OCI-LY7 (cell line): ENCODE measurements around the gene KHSRP.

Source experiments
- CTCF ChIP-seq: fragments of 200-600 bp; sonication (generic); conservative IDR thresholded peaks from 2 replicates; pipeline ENCODE4 v1.5.1; 2014; ENCODE audit warnings: mild to moderate bottlenecking, antibody characterized with exemption, low read length, moderate library complexity, mixed read lengths
- EZH2phosphoT487 ChIP-seq: fragments of 200-600 bp; sonication (generic); IDR thresholded peaks from 2 replicates; pipeline ENCODE4 v1.6.1; 2018; ENCODE audit warnings: low read depth, borderline replicate concordance, mild to moderate bottlenecking, mixed run types, antibody characterized with exemption, low read length, moderate library complexity, mixed read lengths

GRCh38 chr19:6416658-6417405, 7.8 kb downstream of the KHSRP start:
- no peak for TF ChIP-seq CTCF
- TF ChIP-seq EZH2phosphoT487: no peak
